B cell (primary cell): ENCODE results near the gene ZSWIM7. TPM values are rescaled to one million over a fixed set of nuclear protein-coding genes. Genes with fewer than 3 reads are reported as not detected.

ENCODE experiments used
- ATAC-seq: fragments of 200-7000 bp; cut with Tn5 transposase; one replicate; pipeline ENCODE4 v1.10.0; 2021; ENCODE audit warnings: low read depth, mild to moderate bottlenecking, moderate number of reproducible peaks, moderate library complexity
- CTCF ChIA-PET: fragments of 350-600 bp; sonication (Branson Sonifier 250); formaldehyde crosslinking; loops from one replicate; lab custom pipeline; 2021; ENCODE audit warnings: antibody characterized with exemption, inconsistent platforms; lab: Charles Lee
- POLR2A ChIA-PET: fragments of 350-600 bp; sonication (Branson Sonifier 250); formaldehyde crosslinking; loops from one replicate; lab custom pipeline; 2021; ENCODE audit warnings: antibody characterized with exemption; lab: Charles Lee
- DNase-seq: peaks from one replicate; pipeline ENCODE4 v3.0.0; 2013
- H2AFZ ChIP-seq: 2 replicates; pipeline ENCODE4 v1.6.1; 2012; ENCODE audit warnings: mild to moderate bottlenecking, low read depth, low read length; ENCODE audit not compliant: insufficient read depth, poor library complexity, severe bottlenecking
- H3K27ac ChIP-seq, 2 donors: 1 replicate in 1 of 2; 2 replicates in 1 of 2; pipeline ENCODE4 v1.5.1; 2012 to 2013; ENCODE audit warnings: low read length in 2 of 2, mild to moderate bottlenecking in 2 of 2, moderate library complexity in 1 of 2
- H3K27me3 ChIP-seq, 4 experiments: fragments of 200-600 bp in 1 of 4; sonication (generic) in 1 of 4; replicated peaks in 1 of 4; 1 replicate in 2 of 4; 2 replicates in 2 of 4; pipeline versions ENCODE4 v1.6.1 to v1.7.0; 2013 to 2016; ENCODE audit warnings: low read length in 3 of 4, mild to moderate bottlenecking in 2 of 4, mixed read lengths in 1 of 4, moderate library complexity in 1 of 4; ENCODE audit not compliant: insufficient read depth in 4 of 4, control insufficient read depth in 3 of 4; ENCODE audit errors: control extremely low read depth in 1 of 4
- H3K36me3 ChIP-seq, 2 experiments: replicated peaks in 1 of 2; 1 replicate in 1 of 2; 2 replicates in 1 of 2; pipeline versions ENCODE4 v1.6.1 to v1.7.1; 2013; ENCODE audit warnings: low read length in 1 of 2; ENCODE audit not compliant: insufficient read depth in 2 of 2, control insufficient read depth in 1 of 2; ENCODE audit errors: control extremely low read depth in 1 of 2, extremely low read depth in 1 of 2
- H3K4me1 ChIP-seq, 2 donors: fragments of 200-600 bp in 1 of 2; sonication (generic) in 1 of 2; 1 replicate in 1 of 2; 2 replicates in 1 of 2; pipeline versions ENCODE4 v1.5.1 to v1.6.1; 2013 to 2017; ENCODE audit warnings: low read length in 2 of 2; ENCODE audit not compliant: control insufficient read depth in 2 of 2, insufficient read depth in 2 of 2
- H3K4me2 ChIP-seq: replicated peaks from 2 replicates; pipeline ENCODE3; 2012; ENCODE audit warnings: mild to moderate bottlenecking, low read depth, low read length; ENCODE audit not compliant: poor library complexity, severe bottlenecking
- H3K4me3 ChIP-seq, 5 experiments: fragments of 200-600 bp in 1 of 5; sonication (generic) in 1 of 5; 1 replicate in 3 of 5; 2 replicates in 2 of 5; pipeline versions ENCODE4 v1.5.1 to v1.7.0; 2011 to 2016; ENCODE audit warnings: low read length in 4 of 5, mild to moderate bottlenecking in 4 of 5, low read depth in 2 of 5, control low read depth in 1 of 5, moderate library complexity in 1 of 5; ENCODE audit not compliant: insufficient read depth in 1 of 5; ENCODE audit errors: control extremely low read depth in 1 of 5, extremely low read depth in 1 of 5
- H3K79me2 ChIP-seq: fragments of 200-600 bp; sonication (generic); one replicate; pipeline ENCODE4 v1.6.0; 2016; ENCODE audit warnings: low read length; ENCODE audit not compliant: control insufficient read depth, insufficient read depth
- H3K9ac ChIP-seq: fragments of 200-600 bp; sonication (generic); 2 replicates; pipeline ENCODE4 v1.6.1; 2017; ENCODE audit warnings: mild to moderate bottlenecking, low read length, moderate library complexity
- H3K9me3 ChIP-seq, 3 donors: one replicate each; pipeline versions ENCODE4 v1.6.1 to v1.7.1; 2013; ENCODE audit warnings: low read length in 2 of 3; ENCODE audit not compliant: control insufficient read depth in 2 of 3, insufficient read depth in 1 of 3; ENCODE audit errors: control extremely low read depth in 1 of 3
- H4K20me1 ChIP-seq: 2 replicates; pipeline ENCODE4 v1.6.0; 2012; ENCODE audit warnings: mild to moderate bottlenecking, low read length; ENCODE audit not compliant: insufficient read depth, control insufficient read depth, poor library complexity, severe bottlenecking
- H3K27ac Mint-ChIP-seq: one replicate; pipeline ENCODE4 v1.8.0; 2021; ENCODE audit warnings: mixed read lengths
- H3K27me3 Mint-ChIP-seq: one replicate; pipeline ENCODE4 v1.8.0; 2021; ENCODE audit warnings: mixed read lengths
- H3K4me1 Mint-ChIP-seq: one replicate; pipeline ENCODE4 v1.8.0; 2021; ENCODE audit warnings: mixed read lengths
- H3K4me3 Mint-ChIP-seq: one replicate; pipeline ENCODE4 v1.8.0; 2021; ENCODE audit warnings: mixed read lengths
- H3K9me3 Mint-ChIP-seq: one replicate; pipeline ENCODE4 v1.8.0; 2022; ENCODE audit warnings: mixed read lengths; ENCODE audit not compliant: insufficient read depth
- EZH2 ChIP-seq: IDR thresholded peaks from 2 replicates; pipeline ENCODE4 v1.6.1; 2012; ENCODE audit warnings: borderline replicate concordance, low read depth, mild to moderate bottlenecking, moderate library complexity, low read length; ENCODE audit not compliant: insufficient read depth, poor library complexity, severe bottlenecking
- WGBS: methylation state at CpG from one replicate; pipeline ENCODE4 v1.1.5; 2013; ENCODE audit warnings: missing lambda C conversion rate; ENCODE audit not compliant: insufficient coverage; 5-methylcytosine and 5-hydroxymethylcytosine counted together
- intact Hi-C: fragments of 100-400 bp; cut with micrococcal nuclease; formaldehyde crosslinking; loops from one replicate; pipeline ENCODE4 v1.10.0; 2022
- polyA plus RNA-seq: library from polyadenylated mRNA; depleted of rRNA; stranded (reverse); fragments of >200 nt; gene quantifications from 2 replicates; pipeline ENCODE4 v1.2.3, GENCODE V29; 2012
- total RNA-seq, 2 donors: library from RNA; stranded (reverse); fragments of 120-200 nt in 1 of 2; gene quantifications; 1 replicate in 1 of 2; 2 replicates in 1 of 2; pipeline versions ENCODE4 v1.2.3 to v1.2.4, GENCODE V29; 2013 to 2022
- TF ChIP-seq, protein P1 (sequence below): fragments of 200-600 bp; IDR thresholded peaks from one replicate; pipeline ENCODE4 v1.8.0; 2022; ENCODE audit warnings: antibody characterized with exemption, mild to moderate bottlenecking

The ZSWIM7 gene
- total and polyA plus RNA-seq, 2 donors (not counting 1 experiment from before 2014, with no cell fraction given), result 25.1 to 39.3 TPM

DNA sequence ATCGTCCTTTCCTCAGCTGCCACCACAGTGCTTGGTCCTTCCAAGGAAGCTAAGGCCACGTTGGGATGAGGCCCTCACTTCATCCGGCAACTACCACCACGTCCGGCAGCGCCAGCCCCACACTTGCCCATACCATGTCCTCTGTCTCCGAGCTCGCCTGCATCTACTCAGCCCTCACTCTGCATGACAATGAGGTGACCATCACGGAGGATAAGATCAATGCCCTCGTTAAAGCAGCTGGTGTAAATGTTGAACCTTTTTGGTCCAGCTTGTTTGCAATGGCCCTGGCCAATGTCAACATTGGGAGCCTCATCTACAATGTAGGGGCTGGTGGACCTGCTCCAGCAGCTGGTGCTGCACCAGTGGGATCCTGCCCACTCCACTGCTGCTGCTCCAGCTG, 45.0 kb upstream of the ZSWIM7 start:
- no peak overlapping the region for H2AFZ ChIP-seq
- CTCF ChIA-PET, result no interaction called here
- no peaks in the 10 kb centered on the region for H4K20me1 ChIP-seq
- H3K9me3 Mint-ChIP-seq, result no peaks in the 10 kb centered on the region
- H3K27ac Mint-ChIP-seq, result no peak overlapping the region
- H3K27me3 ChIP-seq, result no peaks in the 10 kb centered on the region
- TF ChIP-seq, protein P1, sequence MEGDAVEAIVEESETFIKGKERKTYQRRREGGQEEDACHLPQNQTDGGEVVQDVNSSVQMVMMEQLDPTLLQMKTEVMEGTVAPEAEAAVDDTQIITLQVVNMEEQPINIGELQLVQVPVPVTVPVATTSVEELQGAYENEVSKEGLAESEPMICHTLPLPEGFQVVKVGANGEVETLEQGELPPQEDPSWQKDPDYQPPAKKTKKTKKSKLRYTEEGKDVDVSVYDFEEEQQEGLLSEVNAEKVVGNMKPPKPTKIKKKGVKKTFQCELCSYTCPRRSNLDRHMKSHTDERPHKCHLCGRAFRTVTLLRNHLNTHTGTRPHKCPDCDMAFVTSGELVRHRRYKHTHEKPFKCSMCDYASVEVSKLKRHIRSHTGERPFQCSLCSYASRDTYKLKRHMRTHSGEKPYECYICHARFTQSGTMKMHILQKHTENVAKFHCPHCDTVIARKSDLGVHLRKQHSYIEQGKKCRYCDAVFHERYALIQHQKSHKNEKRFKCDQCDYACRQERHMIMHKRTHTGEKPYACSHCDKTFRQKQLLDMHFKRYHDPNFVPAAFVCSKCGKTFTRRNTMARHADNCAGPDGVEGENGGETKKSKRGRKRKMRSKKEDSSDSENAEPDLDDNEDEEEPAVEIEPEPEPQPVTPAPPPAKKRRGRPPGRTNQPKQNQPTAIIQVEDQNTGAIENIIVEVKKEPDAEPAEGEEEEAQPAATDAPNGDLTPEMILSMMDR, result no peak
- TF ChIP-seq EZH2, result no peak
- no peak for ATAC-seq
- H3K27ac ChIP-seq, result no peak overlapping the region
- H3K36me3 ChIP-seq, result peaks cover 3 to 89% of the 10 kb centered on the region in 2 experiments
- H3K4me1 Mint-ChIP-seq, result no peaks in the 10 kb centered on the region
- POLR2A ChIA-PET, result no interaction called here
- no peaks in the 10 kb centered on the region for H3K27me3 Mint-ChIP-seq
- intact Hi-C loops, result no loop called here
- H3K79me2 ChIP-seq, result peaks cover 3% of the 10 kb centered on the region
- WGBS, result 98% methylated on average over 10 of the region's 10 CpGs
- H3K4me3 ChIP-seq, result no peak overlapping the region
- H3K9ac ChIP-seq, result no peak overlapping the region
- no peaks in the 10 kb centered on the region for H3K9me3 ChIP-seq
- no peaks in the 10 kb centered on the region for H3K4me1 ChIP-seq
- H3K4me3 Mint-ChIP-seq, result no peak overlapping the region
- no peak overlapping the region for H3K4me2 ChIP-seq
- no peak for DNase-seq

DNA sequence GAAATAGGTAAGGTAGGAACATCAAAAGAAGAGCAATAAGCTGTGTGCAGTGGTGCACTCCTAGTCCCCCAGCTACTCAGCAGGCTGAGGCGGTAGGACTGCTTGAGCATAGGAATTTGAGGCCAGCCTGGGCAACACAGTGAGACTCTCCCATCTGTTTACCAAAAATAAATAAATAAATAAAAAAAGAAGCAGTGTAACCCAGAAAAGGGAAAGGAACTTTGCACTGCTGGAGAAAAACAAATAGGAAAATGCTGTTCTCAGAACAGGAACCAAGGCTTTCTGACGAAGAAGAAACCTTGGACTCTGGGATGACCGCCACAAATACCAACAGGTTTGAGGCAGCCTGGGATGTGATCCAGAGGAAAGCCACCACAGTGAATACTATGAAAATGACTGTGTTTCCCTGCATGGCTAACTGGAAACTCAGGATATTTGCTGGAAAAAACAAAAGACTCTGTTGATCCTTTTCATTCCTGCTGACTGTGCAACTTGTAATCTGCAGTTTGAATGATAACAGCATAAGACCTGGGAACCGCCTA, 41.3 kb upstream of the ZSWIM7 start:
- H3K36me3 ChIP-seq, result peaks cover 3 to 80% of the 10 kb centered on the region in 2 experiments
- H3K27ac Mint-ChIP-seq, result no peak overlapping the region

More for the DNA sequence above, 41.3 kb upstream of the ZSWIM7 start:
- no peak overlapping the region for H3K27ac ChIP-seq
- no peaks in the 10 kb centered on the region for H3K79me2 ChIP-seq
- POLR2A ChIA-PET, result no interaction called here
- no peak overlapping the region for H3K4me3 ChIP-seq
- ATAC-seq (no peak), DNase-seq (no peak)
- no peaks in the 10 kb centered on the region for H3K9me3 ChIP-seq
- 90% methylated on average over 2 of the region's 4 CpGs for WGBS
- no peaks in the 10 kb centered on the region for H3K9me3 Mint-ChIP-seq
- no peaks in the 10 kb centered on the region for H3K4me1 Mint-ChIP-seq
- H3K27me3 Mint-ChIP-seq, result no peaks in the 10 kb centered on the region
- CTCF ChIA-PET, result no interaction called here
- no peak overlapping the region for H2AFZ ChIP-seq
- H3K9ac ChIP-seq, result no peak overlapping the region
- intact Hi-C loops, result no loop called here
- no peak overlapping the region for H3K4me3 Mint-ChIP-seq
- no peaks in the 10 kb centered on the region for H3K4me1 ChIP-seq
- H4K20me1 ChIP-seq, result no peaks in the 10 kb centered on the region
- TF ChIP-seq EZH2, result no peak
- TF ChIP-seq, protein P1, result no peak
- H3K4me2 ChIP-seq, result no peak overlapping the region
- H3K27me3 ChIP-seq, result no peaks in the 10 kb centered on the region
